ENCODE results near the gene FAM50B. TPM values are rescaled to one million over a fixed set of nuclear protein-coding genes. Genes with fewer than 3 reads are reported as not detected.

FAM50B gene
- total RNA-seq, 4 donors from 2014 or later = 4.4 to 19.6 (median 15.3) TPM

GRCh38 chr6:3811191-3811590 lies 38.0 kb upstream of the FAM50B start:
- peaks cover 21 to 30% of the 10 kb centered on the region in 2 donors for H3K4me1 ChIP-seq
- intact Hi-C loops (cut with DNase I; ENCODE audit: low total_unique reads) (no loop called here), in situ Hi-C loops (cut with MboI; ENCODE audit: low sequenced_read_pairs in 4 of 4) (no loop called here)
- DNase-seq = no peak
- no peak overlapping the region for H3K27ac ChIP-seq
- TF ChIP-seq POLR2A (IDR thresholded peaks at IDR 0.05) = no peak
- TF ChIP-seq CTCF (IDR thresholded peaks at IDR 0.05 in 4 of 5, conservative IDR thresholded peaks at IDR 0.05 in 1 of 5) = no peak
- no peak for ATAC-seq
- H3K27me3 ChIP-seq = no peaks in the 10 kb centered on the region
- no peaks in the 10 kb centered on the region for H3K9me3 ChIP-seq
- no peaks in the 10 kb centered on the region for H3K36me3 ChIP-seq
- no peak overlapping the region for H3K4me3 ChIP-seq

- in situ Hi-C loops (cut with MboI; ENCODE audit: low sequenced_read_pairs in 4 of 4) = no loop called here
These were observed 36.6 kb upstream of the FAM50B start for GRCh38 chr6:3812596-3812995.

GRCh38 chr6:3813150-3813780 lies 35.9 kb upstream of the FAM50B start:
- ATAC-seq = peak; percentile 81 to 83
- intact Hi-C loops (cut with DNase I; ENCODE audit: low total_unique reads) = no loop called here
- Histone ChIP-seq H3K9me3 (no peaks in the 10 kb centered on the region), H3K4me1 (peaks cover 21 to 27% of the 10 kb centered on the region in 2 donors), H3K27me3 (no peaks in the 10 kb centered on the region), H3K27ac (peak overlapping the region in 3 of 4 donors; percentile 4 to 46 (median 43)), H3K36me3 (no peaks in the 10 kb centered on the region), H3K4me3 (peak overlapping the region in 1 of 4 donors; percentile 21)
- peak; percentile 58 to 83 for DNase-seq
- in situ Hi-C loops (cut with MboI; ENCODE audit: low sequenced_read_pairs in 4 of 4) = no loop called here
- no peak for TF ChIP-seq POLR2A (IDR thresholded peaks at IDR 0.05)
- TF ChIP-seq CTCF (IDR thresholded peaks at IDR 0.05 in 4 of 5, conservative IDR thresholded peaks at IDR 0.05 in 1 of 5) = no peak

More at GRCh38 chr6:3812596-3812995, 36.6 kb upstream of the FAM50B start:
- intact Hi-C loops (cut with DNase I; ENCODE audit: low total_unique reads) = no loop called here
- Histone ChIP-seq H3K27me3 (no peaks in the 10 kb centered on the region), H3K4me1 (peaks cover 21 to 30% of the 10 kb centered on the region in 2 donors), H3K9me3 (no peaks in the 10 kb centered on the region), H3K36me3 (no peaks in the 10 kb centered on the region), H3K4me3 (peak overlapping the region in 1 of 4 donors; percentile 21), H3K27ac (peak overlapping the region in 3 of 4 donors; percentile 4 to 46 (median 43))
- ATAC-seq = no peak
- DNase-seq = no peak
- TF ChIP-seq POLR2A (IDR thresholded peaks at IDR 0.05) (no peak), CTCF (IDR thresholded peaks at IDR 0.05 in 4 of 5, conservative IDR thresholded peaks at IDR 0.05 in 1 of 5) (no peak)

GRCh38 chr6:3813918-3814317 lies 35.3 kb upstream of the FAM50B start:
- Histone ChIP-seq H3K9me3 (no peaks in the 10 kb centered on the region), H3K27ac (no peak overlapping the region), H3K27me3 (no peaks in the 10 kb centered on the region), H3K4me1 (peaks cover 18 to 20% of the 10 kb centered on the region in 2 donors), H3K36me3 (no peaks in the 10 kb centered on the region), H3K4me3 (no peak overlapping the region)
- in situ Hi-C loops (cut with MboI; ENCODE audit: low sequenced_read_pairs in 4 of 4) = no loop called here
- ATAC-seq = no peak
- no peak for DNase-seq
- TF ChIP-seq POLR2A (IDR thresholded peaks at IDR 0.05) (no peak), CTCF (IDR thresholded peaks at IDR 0.05 in 4 of 5, conservative IDR thresholded peaks at IDR 0.05 in 1 of 5) (no peak)
- intact Hi-C loops (cut with DNase I; ENCODE audit: low total_unique reads) = no loop called here

Data from gastrocnemius medialis (tissue), 4 donors.